Muscle layer of duodenum (tissue), 2 donors: Measurements from ENCODE around the gene PTS.

Source experiments
- H3K27ac ChIP-seq: one replicate; pipeline ENCODE4 v1.7.0; 2013; ENCODE audit warnings: mild to moderate bottlenecking, low read length
- H3K27me3 ChIP-seq: one replicate; pipeline ENCODE4 v1.7.0; 2013; ENCODE audit warnings: low read depth, mild to moderate bottlenecking, control low read depth, low read length
- H3K36me3 ChIP-seq, 2 donors: one replicate each; pipeline ENCODE4 v1.7.0; 2013; ENCODE audit warnings: low read length in 2 of 2, control low read depth in 1 of 2, mild to moderate bottlenecking in 1 of 2; ENCODE audit not compliant: insufficient read depth in 2 of 2, control insufficient read depth in 1 of 2
- H3K4me1 ChIP-seq, 2 donors: one replicate each; pipeline ENCODE4 v1.7.0; 2013; ENCODE audit warnings: low read length in 2 of 2, mild to moderate bottlenecking in 2 of 2, control low read depth in 1 of 2, moderate library complexity in 1 of 2; ENCODE audit not compliant: insufficient read depth in 2 of 2, control insufficient read depth in 1 of 2
- H3K4me3 ChIP-seq, 2 donors: one replicate each; pipeline ENCODE4 v1.7.0; 2013; ENCODE audit warnings: low read length in 2 of 2, low read depth in 1 of 2, mild to moderate bottlenecking in 1 of 2
- H3K9me3 ChIP-seq, 2 donors: one replicate each; pipeline ENCODE4 v1.7.0; 2013; ENCODE audit warnings: low read length in 2 of 2, control low read depth in 1 of 2, mild to moderate bottlenecking in 1 of 2; ENCODE audit not compliant: control insufficient read depth in 1 of 2
- donor health status: healthy.

PTS gene

GRCh38 chr11:112280268-112281126 lies 54.3 kb downstream of the PTS start:
- H3K36me3 ChIP-seq, result no peaks in the 10 kb centered on the region
- no peak overlapping the region for H3K27ac ChIP-seq
- no peaks in the 10 kb centered on the region for H3K27me3 ChIP-seq
- peak overlapping the region; percentile 68 to 73 for H3K4me3 ChIP-seq
- H3K4me1 ChIP-seq, result no peaks in the 10 kb centered on the region
- no peaks in the 10 kb centered on the region for H3K9me3 ChIP-seq

- Histone ChIP-seq H3K4me1 (no peaks in the 10 kb centered on the region), H3K9me3 (no peaks in the 10 kb centered on the region), H3K4me3 (no peak overlapping the region), H3K36me3 (no peaks in the 10 kb centered on the region), H3K27ac (no peak overlapping the region), H3K27me3 (no peaks in the 10 kb centered on the region)
Observed at GRCh38 chr11:112281726-112282125, 55.5 kb downstream of the PTS start.
